Neural crest cell (in vitro differentiated cells): ENCODE results near the gene PAX2. TPM values are rescaled to one million over a fixed set of nuclear protein-coding genes. Genes with fewer than 3 reads are reported as not detected.

Source experiments
- DNase-seq: peaks from one replicate; pipeline ENCODE4 v3.0.0; 2021; ENCODE audit warnings: low read depth, mixed read lengths, low spot score
- H3K27ac Mint-ChIP-seq: one replicate; pipeline ENCODE4 v1.8.0; 2021; ENCODE audit warnings: mild to moderate bottlenecking, mixed read lengths; ENCODE audit not compliant: unreplicated experiment
- H3K27me3 Mint-ChIP-seq: 2 replicates; pipeline ENCODE4 v1.8.0; 2021; ENCODE audit warnings: low read depth, mild to moderate bottlenecking, mixed read lengths
- H3K36me3 Mint-ChIP-seq: 2 replicates; pipeline ENCODE4 v1.8.0; 2021; ENCODE audit warnings: low read depth, mild to moderate bottlenecking, mixed read lengths
- H3K4me1 Mint-ChIP-seq: 2 replicates; pipeline ENCODE4 v1.8.0; 2021; ENCODE audit warnings: mixed read lengths
- H3K4me3 Mint-ChIP-seq: one replicate; pipeline ENCODE4 v1.8.0; 2021; ENCODE audit warnings: mild to moderate bottlenecking, mixed read lengths
- H3K9me3 Mint-ChIP-seq: 2 replicates; pipeline ENCODE4 v1.8.0; 2021; ENCODE audit warnings: mixed read lengths
- total RNA-seq: library from RNA; stranded (reverse); gene quantifications from 2 replicates; pipeline ENCODE4 v1.2.1, GENCODE V29; 2021
- TF ChIP-seq, protein P1 (sequence below): fragments of 200-600 bp; sonication (generic); conservative IDR thresholded peaks from 2 replicates; pipeline ENCODE4 v1.5.0; 2021; ENCODE audit warnings: antibody characterized with exemption, mild to moderate bottlenecking

Gene PAX2
- total RNA-seq, 1 donor from 2014 or later = 1.5 TPM

DNA sequence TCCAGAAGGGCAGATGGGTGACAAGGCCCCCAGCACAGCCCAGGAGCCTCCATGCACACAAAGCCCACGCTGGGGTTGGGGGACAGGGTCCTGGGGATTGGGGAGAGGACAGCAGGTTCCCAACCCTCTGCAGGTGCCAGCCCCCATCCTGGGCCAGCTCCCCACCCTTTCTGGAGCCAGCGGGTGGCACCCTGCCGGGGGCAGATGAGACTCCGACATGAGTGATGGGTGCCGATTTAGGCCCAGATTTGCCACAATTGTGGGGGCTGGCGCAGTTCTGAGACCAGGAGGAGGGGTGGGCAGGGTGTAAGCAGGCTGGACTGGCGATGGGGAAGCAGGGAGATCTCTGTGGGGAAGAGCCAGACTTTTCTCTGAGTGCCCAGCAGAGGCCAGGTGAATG lies 118.1 kb downstream of the PAX2 start:
- H3K4me3 Mint-ChIP-seq = no peak overlapping the region
- H3K4me1 Mint-ChIP-seq = peaks cover 18% of the 10 kb centered on the region
- TF ChIP-seq, protein P1, sequence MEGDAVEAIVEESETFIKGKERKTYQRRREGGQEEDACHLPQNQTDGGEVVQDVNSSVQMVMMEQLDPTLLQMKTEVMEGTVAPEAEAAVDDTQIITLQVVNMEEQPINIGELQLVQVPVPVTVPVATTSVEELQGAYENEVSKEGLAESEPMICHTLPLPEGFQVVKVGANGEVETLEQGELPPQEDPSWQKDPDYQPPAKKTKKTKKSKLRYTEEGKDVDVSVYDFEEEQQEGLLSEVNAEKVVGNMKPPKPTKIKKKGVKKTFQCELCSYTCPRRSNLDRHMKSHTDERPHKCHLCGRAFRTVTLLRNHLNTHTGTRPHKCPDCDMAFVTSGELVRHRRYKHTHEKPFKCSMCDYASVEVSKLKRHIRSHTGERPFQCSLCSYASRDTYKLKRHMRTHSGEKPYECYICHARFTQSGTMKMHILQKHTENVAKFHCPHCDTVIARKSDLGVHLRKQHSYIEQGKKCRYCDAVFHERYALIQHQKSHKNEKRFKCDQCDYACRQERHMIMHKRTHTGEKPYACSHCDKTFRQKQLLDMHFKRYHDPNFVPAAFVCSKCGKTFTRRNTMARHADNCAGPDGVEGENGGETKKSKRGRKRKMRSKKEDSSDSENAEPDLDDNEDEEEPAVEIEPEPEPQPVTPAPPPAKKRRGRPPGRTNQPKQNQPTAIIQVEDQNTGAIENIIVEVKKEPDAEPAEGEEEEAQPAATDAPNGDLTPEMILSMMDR = no peak
- no peak overlapping the region for H3K27ac Mint-ChIP-seq
- no peaks in the 10 kb centered on the region for H3K9me3 Mint-ChIP-seq
- no peak for DNase-seq
- H3K36me3 Mint-ChIP-seq = no peaks in the 10 kb centered on the region
- H3K27me3 Mint-ChIP-seq = peaks cover 75% of the 10 kb centered on the region

DNA sequence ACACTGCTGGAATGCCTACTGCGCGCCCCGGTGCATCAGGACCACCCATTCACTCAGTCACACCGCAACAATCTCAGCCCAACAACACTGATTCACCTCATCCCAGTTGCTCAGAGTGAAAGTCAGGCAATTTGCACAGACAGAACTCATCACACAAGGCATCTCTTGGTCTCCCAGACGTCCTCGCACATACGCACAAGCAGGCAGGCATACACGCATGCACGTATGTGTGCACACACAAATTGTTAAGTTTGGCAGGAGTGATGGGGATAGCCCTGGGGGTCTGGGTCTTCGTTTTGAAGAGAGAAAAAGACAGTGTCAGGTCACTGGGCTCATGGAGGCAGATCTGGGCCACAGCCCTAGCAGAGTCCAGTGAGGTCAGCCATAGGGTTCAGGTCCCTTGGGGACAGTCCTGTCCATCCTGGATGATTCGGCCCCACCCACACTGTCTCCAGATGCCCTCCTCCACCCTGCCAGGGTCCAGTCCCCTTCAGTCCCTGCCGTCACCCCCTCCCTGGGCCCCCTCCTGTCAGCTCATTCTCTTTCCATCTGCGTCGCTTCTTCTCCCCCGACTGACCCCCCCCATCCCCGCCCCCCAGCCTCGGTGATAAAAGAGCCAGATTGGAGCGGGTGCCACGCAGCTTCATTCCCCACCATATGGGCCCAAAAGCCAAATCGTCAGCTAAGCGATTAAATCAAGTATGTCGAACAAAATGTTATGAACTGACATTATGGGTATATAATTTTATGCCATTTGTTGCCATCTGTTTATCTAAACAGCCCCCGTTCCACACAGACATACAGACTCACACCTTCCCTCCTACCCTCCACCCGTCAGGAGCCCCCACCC lies 118.9 kb downstream of the PAX2 start:
- Mint-ChIP-seq H3K27ac (no peak overlapping the region), H3K4me3 (no peak overlapping the region), H3K36me3 (no peaks in the 10 kb centered on the region), H3K9me3 (no peaks in the 10 kb centered on the region), H3K4me1 (peaks cover 25% of the 10 kb centered on the region), H3K27me3 (peaks cover 67% of the 10 kb centered on the region)
- no peak for DNase-seq
- TF ChIP-seq, protein P1 = no peak

DNA sequence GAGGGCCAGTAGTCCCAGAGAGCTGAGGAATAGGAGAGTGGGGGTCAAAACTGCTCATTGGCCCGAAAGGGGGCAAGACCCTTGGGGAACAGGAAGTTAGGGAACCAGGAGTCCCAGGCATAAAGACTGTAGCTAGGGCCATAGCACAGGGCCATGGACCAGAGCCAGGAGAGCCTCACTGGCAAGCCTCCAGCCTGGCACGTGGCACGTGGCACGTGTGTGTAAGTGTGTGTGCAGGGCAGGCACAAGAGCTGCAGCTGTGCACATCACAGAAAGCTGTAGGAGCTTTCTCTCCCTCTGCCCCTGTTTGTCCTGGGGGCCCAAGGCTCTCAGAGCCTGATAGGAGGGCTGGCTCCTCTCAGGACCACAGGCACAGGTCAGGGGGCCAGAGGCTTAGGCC lies 119.6 kb downstream of the PAX2 start:
- TF ChIP-seq, protein P1 = no peak
- Mint-ChIP-seq H3K27me3 (peaks cover 64% of the 10 kb centered on the region), H3K9me3 (no peaks in the 10 kb centered on the region)

DNA sequence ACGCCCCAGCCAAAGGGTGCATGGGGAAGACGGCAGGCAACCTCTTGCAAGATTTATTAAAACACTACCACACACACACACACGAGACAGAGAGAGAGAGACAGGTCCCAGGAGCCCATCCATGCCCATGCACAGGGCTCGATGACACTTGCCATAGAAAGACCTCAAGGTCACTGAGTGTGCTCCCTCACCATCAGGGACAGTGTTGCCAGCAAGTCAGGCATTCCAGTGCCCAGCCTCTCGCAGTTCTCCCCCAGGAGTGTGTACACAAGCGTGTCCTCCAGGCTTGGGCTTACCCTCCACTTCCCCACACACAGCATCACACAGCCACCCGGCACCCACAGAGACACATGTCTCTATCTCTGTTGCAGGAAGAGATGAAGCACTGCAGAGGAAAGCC lies 120.6 kb downstream of the PAX2 start:
- DNase-seq = no peak
- Mint-ChIP-seq H3K27me3 (peaks cover 54% of the 10 kb centered on the region), H3K4me1 (peaks cover 25% of the 10 kb centered on the region), H3K36me3 (no peaks in the 10 kb centered on the region), H3K27ac (no peak overlapping the region), H3K9me3 (no peaks in the 10 kb centered on the region), H3K4me3 (no peak overlapping the region)
- TF ChIP-seq, protein P1 = no peak

More for the DNA sequence above, 119.6 kb downstream of the PAX2 start:
- Mint-ChIP-seq H3K4me3 (no peak overlapping the region), H3K4me1 (peaks cover 25% of the 10 kb centered on the region), H3K36me3 (no peaks in the 10 kb centered on the region), H3K27ac (no peak overlapping the region)
- DNase-seq = no peak

DNA sequence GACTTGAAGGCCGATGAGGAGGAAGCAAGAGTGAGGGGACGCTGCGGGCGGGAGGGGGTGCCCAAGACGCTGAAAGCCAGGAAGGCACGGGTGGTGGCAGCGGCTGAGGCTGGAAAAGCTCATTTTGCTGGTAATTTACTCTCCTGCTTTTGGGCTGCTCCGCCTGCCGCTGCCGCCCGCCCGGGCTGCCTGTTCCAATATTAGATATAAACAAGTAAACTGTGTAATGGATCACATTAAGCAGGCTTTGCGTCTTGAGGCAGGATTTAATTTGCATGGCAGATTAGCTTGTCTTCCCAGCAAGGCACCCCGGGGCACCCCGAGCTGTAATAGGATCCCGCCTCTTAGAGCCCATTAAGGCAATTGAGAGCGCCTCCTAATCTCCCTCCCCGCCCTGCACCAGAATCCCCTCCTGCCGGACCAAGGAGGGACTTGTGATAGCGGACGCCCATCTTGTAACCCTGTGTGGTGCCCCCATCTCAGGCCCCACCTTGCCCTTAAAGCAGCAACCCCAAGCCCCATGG lies 121.3 kb downstream of the PAX2 start:
- Mint-ChIP-seq H3K36me3 (no peaks in the 10 kb centered on the region), H3K27me3 (peaks cover 47% of the 10 kb centered on the region)

More for the DNA sequence above, 121.3 kb downstream of the PAX2 start:
- H3K9me3 Mint-ChIP-seq = no peaks in the 10 kb centered on the region
- DNase-seq = no peak
- peaks cover 25% of the 10 kb centered on the region for H3K4me1 Mint-ChIP-seq
- H3K27ac Mint-ChIP-seq = no peak overlapping the region
- no peak overlapping the region for H3K4me3 Mint-ChIP-seq
- TF ChIP-seq, protein P1 = no peak
